Ovary (tissue), 3 donors: Measurements from ENCODE around the gene SAMHD1.

Experiments used
- EP300 ChIP-seq: sonication (generic); formaldehyde crosslinking; IDR thresholded peaks from one replicate; pipeline ENCODE4 v1.6.1; 2017; ENCODE audit warnings: antibody characterized with exemption
- TF ChIP-seq, protein P1 (sequence below), 3 donors: fragments of 450-650 bp in 2 of 3; fragments of 200-600 bp in 1 of 3; IDR thresholded peaks; one replicate each; pipeline versions ENCODE4 v1.5.1 to v1.8.0; 2016 to 2022; ENCODE audit warnings: antibody characterized with exemption in 3 of 3, mild to moderate bottlenecking in 1 of 3
- donor health status: DM: no; HTN: no; CAD: no.

DNA sequence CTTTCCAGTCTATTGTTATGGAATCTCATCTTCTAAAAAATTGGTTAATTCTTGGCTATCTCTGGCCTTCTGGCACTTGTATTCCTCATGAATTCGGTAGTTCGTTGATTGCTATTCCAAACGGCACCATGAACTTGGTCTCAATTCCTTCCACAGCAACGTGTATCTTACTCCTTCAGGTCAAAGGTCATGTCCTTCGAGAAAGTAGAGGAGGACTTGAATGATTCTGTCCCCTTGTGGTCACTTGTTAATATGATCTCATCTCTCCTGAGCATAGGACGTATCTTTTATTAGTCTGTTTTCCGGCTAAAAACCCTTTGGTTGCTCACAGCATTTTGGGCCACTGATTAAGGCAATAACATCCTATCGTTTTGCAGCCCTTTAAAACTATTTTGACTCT, 66.2 kb downstream of the SAMHD1 start:
- TF ChIP-seq EP300: no peak
- TF ChIP-seq, protein P1, sequence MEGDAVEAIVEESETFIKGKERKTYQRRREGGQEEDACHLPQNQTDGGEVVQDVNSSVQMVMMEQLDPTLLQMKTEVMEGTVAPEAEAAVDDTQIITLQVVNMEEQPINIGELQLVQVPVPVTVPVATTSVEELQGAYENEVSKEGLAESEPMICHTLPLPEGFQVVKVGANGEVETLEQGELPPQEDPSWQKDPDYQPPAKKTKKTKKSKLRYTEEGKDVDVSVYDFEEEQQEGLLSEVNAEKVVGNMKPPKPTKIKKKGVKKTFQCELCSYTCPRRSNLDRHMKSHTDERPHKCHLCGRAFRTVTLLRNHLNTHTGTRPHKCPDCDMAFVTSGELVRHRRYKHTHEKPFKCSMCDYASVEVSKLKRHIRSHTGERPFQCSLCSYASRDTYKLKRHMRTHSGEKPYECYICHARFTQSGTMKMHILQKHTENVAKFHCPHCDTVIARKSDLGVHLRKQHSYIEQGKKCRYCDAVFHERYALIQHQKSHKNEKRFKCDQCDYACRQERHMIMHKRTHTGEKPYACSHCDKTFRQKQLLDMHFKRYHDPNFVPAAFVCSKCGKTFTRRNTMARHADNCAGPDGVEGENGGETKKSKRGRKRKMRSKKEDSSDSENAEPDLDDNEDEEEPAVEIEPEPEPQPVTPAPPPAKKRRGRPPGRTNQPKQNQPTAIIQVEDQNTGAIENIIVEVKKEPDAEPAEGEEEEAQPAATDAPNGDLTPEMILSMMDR (IDR thresholded peaks at IDR 0.05): no peak
